HFF-Myc (cell line): ENCODE data around the gene SLC12A9.
"Not testable (repeated sequence)": the region's sequence is repeated elsewhere in the genome, so short reads cannot be mapped to it uniquely, and the experiment has no call there.

Experiments
- DNase-seq: peaks from one replicate; pipeline ENCODE4 v3.0.0-alpha.2; 2011; ENCODE audit warnings: low read depth; ENCODE audit errors: extremely low read depth
- H3K4me3 ChIP-seq: replicated peaks from 2 replicates; pipeline ENCODE4 v1.5.1; 2011; ENCODE audit warnings: low read depth, mild to moderate bottlenecking, control low read depth, low read length
- CTCF ChIP-seq: IDR thresholded peaks from 2 replicates; pipeline ENCODE4 v1.5.1; 2012; ENCODE audit warnings: mild to moderate bottlenecking, low read depth, low read length, control low read depth; ENCODE audit errors: missing control alignments

SLC12A9 gene

GRCh38 chr7:100854146-100854895, 1.8 kb downstream of the SLC12A9 start:
- no peak overlapping the region for H3K4me3 ChIP-seq
- no peak for TF ChIP-seq CTCF
- DNase-seq: no peak

- DNase-seq, H3K4me3 ChIP-seq: not testable (repeated sequence)
Measured at GRCh38 chr7:100854899-100855298, 2.4 kb downstream of the SLC12A9 start.

- no peak for DNase-seq
- no peak overlapping the region for H3K4me3 ChIP-seq
- TF ChIP-seq CTCF: no peak
Measured at GRCh38 chr7:100855515-100855914, 3.0 kb downstream of the SLC12A9 start.

GRCh38 chr7:100856871-100857282, 4.4 kb downstream of the SLC12A9 start:
- no peak for DNase-seq
- no peak for TF ChIP-seq CTCF

GRCh38 chr7:100859856-100860255, 7.3 kb downstream of the SLC12A9 start:
- TF ChIP-seq CTCF: no peak
- DNase-seq: no peak
- no peak overlapping the region for H3K4me3 ChIP-seq

More at GRCh38 chr7:100856871-100857282, 4.4 kb downstream of the SLC12A9 start:
- no peak overlapping the region for H3K4me3 ChIP-seq

- H3K4me3 ChIP-seq: no peak overlapping the region
- no peak for DNase-seq
Measured at GRCh38 chr7:100860702-100861615, 8.4 kb downstream of the SLC12A9 start.

More at GRCh38 chr7:100860702-100861615, 8.4 kb downstream of the SLC12A9 start:
- TF ChIP-seq CTCF: no peak
